ENCODE results near the gene PDE8A.

GRCh38 chr15:84934942-84935729 lies 46.5 kb upstream of the PDE8A start:
- TF ChIP-seq EZH2 (IDR thresholded peaks at IDR 0.05; ENCODE audit: borderline replicate concordance, insufficient read depth, low read depth, low read length, poor library complexity, severe bottlenecking): no peak
- TF ChIP-seq, protein P1, sequence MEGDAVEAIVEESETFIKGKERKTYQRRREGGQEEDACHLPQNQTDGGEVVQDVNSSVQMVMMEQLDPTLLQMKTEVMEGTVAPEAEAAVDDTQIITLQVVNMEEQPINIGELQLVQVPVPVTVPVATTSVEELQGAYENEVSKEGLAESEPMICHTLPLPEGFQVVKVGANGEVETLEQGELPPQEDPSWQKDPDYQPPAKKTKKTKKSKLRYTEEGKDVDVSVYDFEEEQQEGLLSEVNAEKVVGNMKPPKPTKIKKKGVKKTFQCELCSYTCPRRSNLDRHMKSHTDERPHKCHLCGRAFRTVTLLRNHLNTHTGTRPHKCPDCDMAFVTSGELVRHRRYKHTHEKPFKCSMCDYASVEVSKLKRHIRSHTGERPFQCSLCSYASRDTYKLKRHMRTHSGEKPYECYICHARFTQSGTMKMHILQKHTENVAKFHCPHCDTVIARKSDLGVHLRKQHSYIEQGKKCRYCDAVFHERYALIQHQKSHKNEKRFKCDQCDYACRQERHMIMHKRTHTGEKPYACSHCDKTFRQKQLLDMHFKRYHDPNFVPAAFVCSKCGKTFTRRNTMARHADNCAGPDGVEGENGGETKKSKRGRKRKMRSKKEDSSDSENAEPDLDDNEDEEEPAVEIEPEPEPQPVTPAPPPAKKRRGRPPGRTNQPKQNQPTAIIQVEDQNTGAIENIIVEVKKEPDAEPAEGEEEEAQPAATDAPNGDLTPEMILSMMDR (IDR thresholded peaks at IDR 0.05): no peak

Measured in B cell (primary cell).